OCI-LY7 (cell line): ENCODE results near the gene NLGN1. TPM values are rescaled to one million over a fixed set of nuclear protein-coding genes. Genes with fewer than 3 reads are reported as not detected.

Experiments used
- BruUV-seq: library from RNA; stranded (reverse); fragments of 400-500 nt; replicated peaks from 2 replicates; lab custom pipeline; 2021; lab: Mats Ljungman, UMichigan
- CTCF ChIA-PET: fragments of 300-600 bp; sonication (Branson Sonifier 250); formaldehyde crosslinking; loops from one replicate; lab custom pipeline; 2022; ENCODE audit warnings: antibody characterized with exemption; ENCODE audit not compliant: unreplicated experiment; lab: Charles Lee
- POLR2A ChIA-PET: fragments of 300-600 bp; sonication (Branson Sonifier 250); formaldehyde crosslinking; loops from one replicate; lab custom pipeline; 2022; ENCODE audit warnings: antibody characterized with exemption; lab: Charles Lee
- DNase-seq: peaks from one replicate; pipeline ENCODE4 v3.0.0-alpha.2; 2015; ENCODE audit warnings: low spot score
- H2AFZ ChIP-seq: fragments of 200-600 bp; sonication (generic), shearing (Covaris generic); 2 replicates; pipeline ENCODE4 v1.6.1; 2014; ENCODE audit warnings: mild to moderate bottlenecking, antibody characterized with exemption, low read length, moderate library complexity
- H3K27ac ChIP-seq: fragments of 200-600 bp; sonication (generic); 2 replicates; pipeline ENCODE4 v1.5.1; 2014; ENCODE audit warnings: mixed run types, low read depth, mild to moderate bottlenecking, moderate library complexity, low read length, inconsistent platforms; ENCODE audit not compliant: poor library complexity, severe bottlenecking
- H3K36me3 ChIP-seq: fragments of 200-600 bp; sonication (generic); 2 replicates; pipeline ENCODE4 v1.6.1; 2014; ENCODE audit warnings: mild to moderate bottlenecking, antibody characterized with exemption, low read length, moderate library complexity, mixed read lengths; ENCODE audit not compliant: insufficient read depth
- H3K4me1 ChIP-seq: fragments of 200-600 bp; sonication (generic); 2 replicates; pipeline ENCODE4 v1.5.1; 2014; ENCODE audit warnings: mild to moderate bottlenecking, low read length; ENCODE audit not compliant: insufficient read depth, poor library complexity, severe bottlenecking
- H3K4me2 ChIP-seq: fragments of 200-600 bp; sonication (generic); 2 replicates; pipeline ENCODE4 v1.6.1; 2014; ENCODE audit warnings: mild to moderate bottlenecking, low read length
- H3K4me3 ChIP-seq: fragments of 200-600 bp; sonication (generic); 2 replicates; pipeline ENCODE4 v1.5.1; 2014; ENCODE audit warnings: mild to moderate bottlenecking, low read depth, low read length; ENCODE audit not compliant: poor library complexity, severe bottlenecking
- H3K79me2 ChIP-seq: fragments of 200-600 bp; sonication (generic); 2 replicates; pipeline ENCODE4 v1.6.1; 2016; ENCODE audit warnings: low read depth, mild to moderate bottlenecking, low read length, moderate library complexity, mixed read lengths; ENCODE audit not compliant: insufficient read depth
- H3K9me2 ChIP-seq: fragments of 200-600 bp; sonication (generic); 2 replicates; pipeline ENCODE4 v1.6.1; 2016; ENCODE audit warnings: mild to moderate bottlenecking, low read length, mixed read lengths; ENCODE audit not compliant: insufficient read depth
- H3K9me3 ChIP-seq: fragments of 200-600 bp; sonication (generic); 2 replicates; pipeline ENCODE4 v1.6.1; 2014; ENCODE audit warnings: mild to moderate bottlenecking, mixed run types, low read length, mixed read lengths
- H4K20me1 ChIP-seq: fragments of 200-600 bp; sonication (generic); 2 replicates; pipeline ENCODE4 v1.6.1; 2014; ENCODE audit warnings: mild to moderate bottlenecking, antibody characterized with exemption, low read length, moderate library complexity, mixed read lengths; ENCODE audit not compliant: insufficient read depth
- CTCF ChIP-seq: fragments of 200-600 bp; sonication (generic); conservative IDR thresholded peaks from 2 replicates; pipeline ENCODE4 v1.5.1; 2014; ENCODE audit warnings: mild to moderate bottlenecking, antibody characterized with exemption, low read length, moderate library complexity, mixed read lengths
- EZH2phosphoT487 ChIP-seq: fragments of 200-600 bp; sonication (generic); IDR thresholded peaks from 2 replicates; pipeline ENCODE4 v1.6.1; 2018; ENCODE audit warnings: low read depth, borderline replicate concordance, mild to moderate bottlenecking, mixed run types, antibody characterized with exemption, low read length, moderate library complexity, mixed read lengths
- intact Hi-C: fragments of 100-400 bp; cut with micrococcal nuclease; formaldehyde crosslinking; loops from one replicate; pipeline ENCODE4 v1.10.0; 2022; ENCODE audit not compliant: unreplicated experiment
- total RNA-seq, 2 experiments: library from RNA; depleted of rRNA in 1 of 2; stranded (reverse); fragments of >200 nt in 1 of 2; shearing (Covaris generic) in 1 of 2; gene quantifications; 2 replicates each; pipeline ENCODE4 v1.2.3, GENCODE V29; 2014 to 2022

NLGN1 gene
- total RNA-seq, 2 experiments from 2014 or later = not detected

- Histone ChIP-seq H3K4me2 (no peak overlapping the region), H3K27ac (no peak overlapping the region), H3K4me1 (no peaks in the 10 kb centered on the region), H4K20me1 (no peaks in the 10 kb centered on the region), H3K36me3 (no peaks in the 10 kb centered on the region), H3K9me2 (no peaks in the 10 kb centered on the region), H3K79me2 (no peaks in the 10 kb centered on the region), H3K4me3 (no peak overlapping the region), H3K9me3 (no peaks in the 10 kb centered on the region), H2AFZ (no peak overlapping the region)
- no peak for TF ChIP-seq CTCF
- no peak for TF ChIP-seq EZH2phosphoT487
- DNase-seq = no peak
- CTCF ChIA-PET = no interaction called here
- POLR2A ChIA-PET = no interaction called here
- intact Hi-C loops = no loop called here
- BruUV-seq = no TSS peak
Observed at GRCh38 chr3:173902401-173902800, 504.9 kb downstream of the NLGN1 start.

- Histone ChIP-seq H3K4me2 (no peak overlapping the region), H3K4me1 (no peaks in the 10 kb centered on the region), H4K20me1 (no peaks in the 10 kb centered on the region), H3K9me2 (no peaks in the 10 kb centered on the region), H3K36me3 (no peaks in the 10 kb centered on the region), H3K79me2 (no peaks in the 10 kb centered on the region), H3K9me3 (no peaks in the 10 kb centered on the region), H3K4me3 (no peak overlapping the region), H3K27ac (no peak overlapping the region), H2AFZ (no peak overlapping the region)
- no peak for TF ChIP-seq CTCF
- TF ChIP-seq EZH2phosphoT487 = no peak
- DNase-seq = no peak
- ChIA-PET POLR2A (no interaction called here), CTCF (no interaction called here)
- intact Hi-C loops = no loop called here
- no TSS peak for BruUV-seq
Observed at GRCh38 chr3:173902871-173903270, 505.3 kb downstream of the NLGN1 start.

GRCh38 chr3:173905381-173905780 is 507.8 kb downstream of the NLGN1 start:
- no peaks in the 10 kb centered on the region for H3K79me2 ChIP-seq
- no peaks in the 10 kb centered on the region for H3K9me2 ChIP-seq
- H2AFZ ChIP-seq = no peak overlapping the region
- CTCF ChIA-PET = no interaction called here
- H3K4me2 ChIP-seq = no peak overlapping the region
- no peak for TF ChIP-seq CTCF
- TF ChIP-seq EZH2phosphoT487 = no peak
- no peaks in the 10 kb centered on the region for H3K36me3 ChIP-seq
- H4K20me1 ChIP-seq = no peaks in the 10 kb centered on the region
- H3K4me1 ChIP-seq = no peaks in the 10 kb centered on the region
- no peaks in the 10 kb centered on the region for H3K9me3 ChIP-seq
- intact Hi-C loops = no loop called here
- no peak overlapping the region for H3K4me3 ChIP-seq
- DNase-seq = no peak
- H3K27ac ChIP-seq = no peak overlapping the region
- POLR2A ChIA-PET = no interaction called here
- no TSS peak for BruUV-seq
